GM18951 (cell line): Measurements from ENCODE around the gene MAML3.

Experiments
- POLR2A ChIP-seq: IDR thresholded peaks from 4 replicates; pipeline ENCODE4 v1.6.1; 2011; ENCODE audit warnings: mild to moderate bottlenecking; ENCODE audit not compliant: insufficient read length, insufficient read depth; ENCODE audit errors: extremely low read depth
- in situ Hi-C: fragments of 300-500 bp; cut with MboI; formaldehyde crosslinking; loops from one replicate; pipeline ENCODE4 v1.12.0; 2022; ENCODE audit warnings: low sequenced_read_pairs, mixed read lengths, inconsistent platforms; ENCODE audit not compliant: unreplicated experiment

Gene MAML3

DNA sequence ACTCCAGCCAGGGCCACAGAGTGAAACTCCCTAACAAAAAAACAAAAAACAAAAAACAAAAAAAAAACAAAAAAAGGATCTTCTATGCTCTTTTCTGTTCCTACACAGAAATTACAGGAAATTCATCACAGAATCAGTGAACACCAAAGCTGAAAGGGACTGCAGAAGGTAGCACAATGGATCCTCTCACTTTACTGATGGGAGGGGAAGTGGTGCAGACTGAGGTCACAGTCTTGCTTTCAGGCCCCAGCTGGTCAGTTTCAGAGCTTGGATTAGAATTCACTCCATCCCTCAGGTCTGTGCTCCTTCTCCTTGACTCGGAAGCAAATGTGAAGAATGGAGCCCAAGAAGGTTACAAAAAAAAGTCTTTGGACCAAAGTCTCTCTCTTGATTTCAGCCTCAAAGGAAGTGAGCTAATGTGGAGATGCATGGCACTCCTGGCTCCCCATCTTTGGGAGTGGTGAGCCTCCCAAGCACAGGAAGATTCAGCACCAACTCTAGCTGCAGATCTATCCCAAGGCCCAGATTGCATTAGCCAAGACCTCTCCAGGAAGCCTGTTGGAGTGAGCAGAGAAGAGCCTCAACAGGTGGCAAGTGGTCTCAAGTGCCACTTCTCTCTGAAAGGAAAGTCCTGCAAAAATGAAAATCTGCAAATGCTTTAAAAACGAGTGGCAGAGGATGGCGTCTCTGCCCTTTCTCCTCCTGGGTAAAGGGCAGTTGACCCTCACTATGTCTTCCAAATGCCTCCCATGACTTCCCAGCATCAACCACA is 176.0 kb downstream of the MAML3 start:
- in situ Hi-C loops, result no loop called here
- TF ChIP-seq POLR2A, result no peak

DNA sequence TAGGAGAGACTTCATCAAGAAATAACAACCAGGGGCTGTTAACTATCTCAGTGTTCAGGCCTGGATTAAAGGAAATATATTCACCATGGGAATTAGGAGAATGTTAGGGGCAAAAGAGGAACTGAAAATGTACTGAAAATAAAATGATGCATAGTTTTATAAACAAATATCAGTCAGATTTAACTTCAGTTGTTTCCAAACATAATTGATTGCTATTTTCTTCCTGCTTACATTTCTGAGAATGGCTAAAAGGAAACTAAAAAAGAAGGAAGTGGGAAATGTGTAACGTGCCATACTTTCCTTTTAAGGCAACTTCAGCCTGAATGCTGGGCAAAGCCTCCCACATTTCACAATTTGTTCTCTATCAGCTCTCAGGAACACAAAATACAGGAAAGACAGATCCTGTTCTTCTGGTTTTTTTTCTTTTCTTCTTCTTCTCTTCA is 178.1 kb downstream of the MAML3 start:
- in situ Hi-C loops, result no loop called here
- TF ChIP-seq POLR2A, result no peak

DNA sequence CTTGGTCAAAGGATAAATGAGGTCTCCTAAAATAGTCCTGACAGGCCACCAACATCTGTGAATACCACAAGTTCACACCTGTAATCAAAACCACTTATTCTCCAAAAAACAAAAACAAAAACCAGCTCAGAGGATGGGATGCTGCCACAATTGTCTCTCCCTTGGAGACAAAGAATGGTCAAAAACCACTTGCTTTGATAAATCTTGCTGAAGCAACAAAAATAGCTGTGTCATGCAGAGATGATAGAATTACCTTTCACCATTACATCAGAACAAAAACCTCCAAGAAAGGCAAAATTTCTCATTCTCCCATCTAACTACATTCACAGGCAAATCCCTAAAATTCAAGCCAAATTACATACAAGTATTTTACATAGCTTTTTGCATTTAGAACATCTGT is 180.4 kb downstream of the MAML3 start:
- in situ Hi-C loops, result no loop called here
- TF ChIP-seq POLR2A, result no peak

DNA sequence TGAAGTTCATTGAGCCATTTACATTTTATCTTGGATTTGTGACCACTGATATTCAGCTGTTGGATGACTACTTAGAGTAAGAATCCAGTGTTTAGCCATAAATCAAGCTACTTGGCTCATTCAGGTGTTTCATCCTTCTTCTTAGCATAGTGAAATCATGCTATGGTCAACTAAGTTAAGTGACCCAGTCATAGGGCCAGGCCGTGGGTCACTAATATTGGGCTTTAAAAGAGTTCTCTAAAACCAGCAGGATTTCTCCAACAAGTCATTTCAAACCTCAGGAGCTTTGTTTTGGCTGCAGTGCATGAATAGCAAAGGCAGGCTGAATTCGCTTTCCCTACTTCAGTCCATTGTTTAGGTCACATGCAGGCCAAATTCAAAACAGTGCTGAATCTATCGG is 181.0 kb downstream of the MAML3 start:
- in situ Hi-C loops, result no loop called here
- no peak for TF ChIP-seq POLR2A

DNA sequence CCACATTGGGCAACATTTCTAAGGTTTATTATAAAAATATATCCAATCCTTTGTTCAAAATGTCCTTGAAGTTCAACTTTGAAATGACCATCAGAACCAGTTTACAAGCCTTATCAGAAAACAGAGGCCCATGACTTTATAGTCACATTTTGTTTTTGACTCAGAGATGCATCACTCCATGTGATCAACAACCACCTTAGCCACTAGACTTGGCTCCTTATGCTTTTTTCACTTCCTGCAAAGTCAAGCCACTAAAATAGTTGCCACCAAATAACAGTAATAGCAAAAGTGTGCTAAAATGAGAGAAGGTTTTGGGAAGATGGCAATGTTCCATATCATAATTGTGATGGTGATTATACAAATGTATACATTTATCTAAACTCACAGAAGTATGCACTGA is 181.7 kb downstream of the MAML3 start:
- TF ChIP-seq POLR2A, result no peak
- in situ Hi-C loops, result no loop called here

DNA sequence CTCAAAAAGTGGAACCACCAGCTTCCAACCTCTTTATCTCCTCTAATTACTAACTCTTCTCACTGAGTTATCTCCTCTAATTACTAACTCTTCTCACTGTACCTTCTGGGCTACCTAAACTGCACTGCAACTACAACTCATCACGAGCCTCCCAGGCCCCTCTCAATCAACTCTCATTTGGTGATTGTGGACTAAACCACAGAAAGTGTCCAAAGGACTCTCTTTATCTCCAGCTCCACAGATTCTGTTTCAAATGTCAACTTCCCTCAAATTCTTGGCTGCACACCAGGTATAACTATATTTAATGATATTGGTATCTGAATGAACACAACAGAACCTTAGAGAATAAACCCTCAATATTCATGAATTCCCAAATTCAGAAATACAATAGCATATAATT is 182.9 kb downstream of the MAML3 start:
- in situ Hi-C loops, result no loop called here
- no peak for TF ChIP-seq POLR2A

DNA sequence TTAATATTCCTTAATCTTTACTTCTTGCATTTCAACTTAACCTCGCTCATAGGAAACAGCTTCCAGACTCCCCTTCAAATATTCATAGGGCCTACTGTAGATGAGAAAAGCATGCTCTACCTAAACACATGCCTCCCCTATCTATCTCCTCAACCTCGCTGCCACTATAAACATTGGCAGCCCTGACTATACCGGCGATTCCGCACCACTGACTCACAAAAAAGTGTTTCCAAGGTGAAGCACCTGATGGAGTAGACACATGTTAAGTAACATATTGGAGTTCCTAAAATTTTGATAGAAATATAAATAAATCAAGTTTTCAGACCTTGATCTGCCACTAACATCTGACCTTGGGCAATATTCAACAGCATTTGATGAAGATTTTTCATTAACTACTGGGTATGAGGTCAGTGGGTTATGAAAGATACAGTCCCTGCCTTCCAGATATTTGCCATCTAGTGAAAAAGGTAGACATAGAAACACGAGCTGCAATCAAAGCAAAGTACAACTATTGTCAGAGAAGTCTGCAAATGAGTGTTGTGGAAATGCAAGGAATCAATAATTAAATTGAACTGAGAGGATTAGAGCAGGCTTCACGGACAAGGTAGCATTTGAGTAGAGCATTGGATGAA is 184.2 kb downstream of the MAML3 start:
- in situ Hi-C loops, result no loop called here
- no peak for TF ChIP-seq POLR2A

DNA sequence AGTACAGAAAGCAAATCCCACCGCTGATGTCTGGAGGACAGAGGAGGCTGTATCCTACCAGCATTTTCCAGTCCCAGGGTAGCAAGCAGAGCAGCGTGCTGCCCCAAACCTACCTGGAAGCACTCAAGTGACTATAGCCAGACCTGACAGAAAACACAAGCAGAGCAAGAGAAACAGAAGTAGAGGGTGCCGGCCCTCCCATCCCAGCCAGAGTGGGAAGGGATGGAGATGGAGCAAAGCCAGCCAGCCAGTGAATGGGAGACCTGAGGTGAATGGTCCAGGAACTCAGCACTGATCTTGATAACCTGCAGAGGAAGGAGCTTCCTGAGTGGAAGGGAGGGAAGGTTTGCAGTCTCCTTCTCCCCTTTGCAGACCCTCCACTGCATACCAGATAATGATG is 185.2 kb downstream of the MAML3 start:
- in situ Hi-C loops, result no loop called here
- no peak for TF ChIP-seq POLR2A

DNA sequence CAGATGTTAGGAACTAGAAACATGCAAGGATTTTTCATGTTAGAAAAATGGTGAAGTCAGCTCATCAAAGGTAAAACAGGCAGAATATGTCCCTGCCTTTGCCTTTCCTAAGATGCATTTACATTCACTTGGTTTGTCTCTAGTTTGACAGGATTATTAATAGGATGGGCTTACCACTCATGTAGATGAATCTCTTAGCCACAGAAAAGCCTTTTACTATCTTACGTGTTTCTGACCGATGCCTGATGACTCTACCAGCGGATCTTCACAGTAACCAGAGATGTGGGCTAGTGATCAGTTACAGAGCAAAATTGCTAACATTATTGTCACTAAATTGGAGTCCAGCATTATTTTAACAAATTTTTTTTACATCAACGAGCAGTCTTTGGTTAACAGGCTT is 187.6 kb downstream of the MAML3 start:
- in situ Hi-C loops, result no loop called here

DNA sequence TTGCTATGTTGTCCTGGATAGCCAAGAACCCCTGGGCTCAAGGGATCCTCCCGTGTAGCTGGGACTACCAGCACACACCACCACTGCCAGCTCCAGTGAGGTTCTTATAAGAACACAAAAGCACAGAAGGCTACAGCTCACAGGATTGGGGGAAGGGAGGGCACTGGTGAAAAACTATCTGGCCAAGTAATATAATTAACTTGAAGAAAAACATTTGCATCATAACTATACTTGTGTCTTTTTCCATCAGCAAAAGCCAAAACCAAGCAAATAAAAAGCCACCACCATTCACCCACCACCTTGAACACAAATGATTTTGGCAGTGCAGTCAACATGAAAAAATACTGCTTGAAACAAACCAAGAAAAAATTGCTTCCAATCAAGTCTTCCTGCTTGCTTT is 188.2 kb downstream of the MAML3 start:
- in situ Hi-C loops, result no loop called here
- TF ChIP-seq POLR2A, result no peak

More for the DNA sequence above, 187.6 kb downstream of the MAML3 start:
- TF ChIP-seq POLR2A, result no peak

DNA sequence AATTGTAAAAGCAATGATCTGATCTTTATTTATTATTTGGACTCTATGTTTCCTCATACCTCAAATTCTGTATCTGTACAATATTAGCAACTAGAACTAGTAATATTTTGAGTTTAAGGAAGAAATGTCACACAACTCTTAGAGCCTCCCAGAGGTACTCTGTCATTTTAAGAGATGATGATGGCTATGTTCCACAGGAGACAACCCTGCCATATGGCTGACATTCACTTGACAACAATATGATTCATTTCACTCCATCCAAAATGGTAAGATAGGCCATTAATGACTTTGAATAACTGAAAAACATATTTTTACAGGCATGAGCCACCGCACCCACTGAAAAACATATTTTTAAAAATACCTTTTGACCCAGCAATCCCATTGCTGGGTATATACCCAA is 190.3 kb downstream of the MAML3 start:
- no peak for TF ChIP-seq POLR2A
- in situ Hi-C loops, result no loop called here

DNA sequence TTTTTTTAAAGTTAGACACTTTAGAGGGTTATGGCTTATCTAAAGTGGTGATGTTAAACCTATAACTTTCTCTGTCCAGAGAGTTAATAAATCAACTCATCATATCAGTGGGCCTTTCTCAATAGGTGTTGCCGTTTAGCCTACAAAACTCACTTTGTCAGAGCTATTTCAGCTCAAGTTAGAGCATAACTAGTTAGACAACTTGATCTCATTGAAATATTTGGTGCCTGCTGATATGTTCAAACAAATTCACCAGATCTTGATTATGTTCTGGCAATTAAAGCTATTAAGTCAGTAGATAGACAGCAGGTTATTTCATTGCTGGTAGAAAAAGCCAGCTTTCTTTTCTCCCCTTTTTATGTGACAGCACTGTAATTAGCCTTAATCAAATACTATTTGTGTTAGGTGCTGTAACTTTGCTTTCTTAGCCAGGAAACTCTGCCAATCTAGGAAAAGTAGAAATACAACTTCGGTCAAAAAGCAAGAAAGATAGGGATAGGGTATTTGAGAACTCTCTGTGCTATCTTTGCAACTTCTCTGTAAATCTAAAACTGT is 191.8 kb downstream of the MAML3 start:
- TF ChIP-seq POLR2A, result no peak
- in situ Hi-C loops, result no loop called here

DNA sequence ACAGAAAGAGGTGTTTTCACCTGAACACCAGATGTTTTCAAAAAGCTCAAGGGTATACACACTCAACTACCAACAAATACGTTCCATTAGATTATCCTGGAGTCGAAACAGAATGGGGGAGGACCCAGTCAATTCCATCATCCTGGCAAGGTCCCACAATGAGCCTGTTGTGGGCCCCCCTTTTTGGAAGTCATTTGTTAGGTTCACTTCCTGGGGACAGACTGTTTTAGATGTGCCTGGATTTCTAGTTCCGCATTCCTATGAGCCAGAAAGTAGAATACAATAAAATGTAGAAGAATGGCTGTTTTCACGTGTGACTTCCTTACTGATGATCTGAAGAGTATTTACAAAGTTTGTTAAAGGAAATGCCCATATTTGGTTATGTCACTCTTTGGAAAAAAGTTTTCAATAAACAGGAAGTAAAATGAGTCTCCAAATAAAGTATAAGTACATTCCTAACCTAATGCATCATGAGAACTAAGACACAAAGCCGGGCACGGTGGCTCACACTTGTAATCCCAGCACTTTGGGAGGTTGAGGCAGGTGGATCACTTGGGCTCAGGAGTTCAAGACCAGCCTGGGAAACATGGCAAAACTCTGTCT is 192.5 kb downstream of the MAML3 start:
- in situ Hi-C loops, result no loop called here
- TF ChIP-seq POLR2A, result no peak

DNA sequence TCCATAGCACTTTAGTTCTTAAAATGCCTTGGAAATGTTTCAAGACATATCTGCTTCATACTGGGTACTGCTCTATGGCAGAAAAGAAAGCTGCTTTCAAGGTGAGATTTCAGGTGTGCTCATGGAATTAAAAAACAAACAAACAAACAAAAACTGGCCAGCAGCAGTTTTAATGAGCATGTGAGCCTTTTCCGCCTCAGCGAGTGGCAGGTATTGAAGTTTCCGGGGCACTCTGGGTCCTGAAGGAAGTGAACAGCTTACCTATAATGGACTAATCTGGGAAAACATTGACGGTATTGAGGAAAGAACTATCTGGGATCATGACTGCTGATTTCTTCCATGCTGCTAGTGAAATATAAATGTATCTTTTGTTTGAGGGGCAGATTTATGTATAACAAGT is 194.6 kb downstream of the MAML3 start:
- no peak for TF ChIP-seq POLR2A
- in situ Hi-C loops, result no loop called here

DNA sequence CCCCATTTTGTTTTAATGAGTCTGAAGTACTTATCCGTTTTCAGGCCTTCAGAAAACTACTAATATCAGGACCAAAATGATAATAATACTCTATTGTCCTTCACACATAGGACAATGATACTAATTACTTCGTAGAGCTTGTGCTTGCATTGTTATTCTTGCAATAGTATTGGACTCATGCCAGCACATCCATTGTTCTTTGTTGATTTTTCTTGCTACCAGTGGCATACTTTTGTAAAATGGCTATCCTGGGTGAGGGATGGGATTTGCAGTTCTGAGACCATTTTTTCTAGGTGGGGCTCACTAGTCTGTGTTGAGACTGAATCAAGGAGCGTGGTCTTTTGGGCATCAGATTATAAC is 195.3 kb downstream of the MAML3 start:
- in situ Hi-C loops, result no loop called here
- no peak for TF ChIP-seq POLR2A
